NOMO-1 treated with dmso at 0.1 percent for 144 hours (cell line): ENCODE measurements around the gene CRYM.
"Not testable (repeated sequence)": the region's sequence is repeated elsewhere in the genome, so short reads cannot be mapped to it uniquely, and the experiment has no call there.

Source experiments
- DNase-seq: peaks from one replicate; lab custom pipeline; 2025; ENCODE audit not compliant: unreplicated experiment; lab: John Stamatoyannopoulos, UW

The CRYM gene

GRCh38 chr16:21250072-21250923, 27.8 kb downstream of the CRYM start:
- no peak for DNase-seq

- not testable (repeated sequence) for DNase-seq
These were observed 29.9 kb downstream of the CRYM start for GRCh38 chr16:21248179-21248578.

GRCh38 chr16:21244518-21245215, 33.4 kb downstream of the CRYM start:
- no peak for DNase-seq

GRCh38 chr16:21242756-21243155, 35.3 kb downstream of the CRYM start:
- DNase-seq, result no peak

- no peak for DNase-seq
These were observed 38.4 kb downstream of the CRYM start for GRCh38 chr16:21239646-21240045.

GRCh38 chr16:21236831-21237230, 41.3 kb downstream of the CRYM start:
- DNase-seq, result no peak

- no peak for DNase-seq
These were observed 42.9 kb downstream of the CRYM start for GRCh38 chr16:21235199-21235585.

GRCh38 chr16:21233521-21234150, 44.5 kb downstream of the CRYM start, which contains the start of gene ANKS4B:
Gene ANKS4B, plus strand, starts transcription at chr16:21233699. Its CDS starts 39 bp downstream, at chr16:21233738.
- no peak for DNase-seq

- DNase-seq, result no peak
These were observed 45.0 kb downstream of the CRYM start for GRCh38 chr16:21233045-21233520.

GRCh38 chr16:21228361-21228872, 49.7 kb downstream of the CRYM start:
- no peak for DNase-seq

GRCh38 chr16:21227866-21228265, 50.2 kb downstream of the CRYM start:
- peak; percentile 24 for DNase-seq

GRCh38 chr16:21226749-21227148, 51.3 kb downstream of the CRYM start:
- no peak for DNase-seq

- DNase-seq, result no peak
These were observed 53.3 kb downstream of the CRYM start for GRCh38 chr16:21224800-21225199.

GRCh38 chr16:21223787-21224186, 54.3 kb downstream of the CRYM start:
- DNase-seq, result no peak

GRCh38 chr16:21222495-21223337, 55.4 kb downstream of the CRYM start:
- DNase-seq, result no peak

GRCh38 chr16:21219551-21219950, 58.5 kb downstream of the CRYM start:
- DNase-seq, result no peak

GRCh38 chr16:21218153-21218552, 59.9 kb downstream of the CRYM start:
- peak; percentile 2 for DNase-seq

- no peak for DNase-seq
These were observed 61.0 kb downstream of the CRYM start for GRCh38 chr16:21217121-21217520.

- DNase-seq, result no peak
These were observed 64.0 kb downstream of the CRYM start for GRCh38 chr16:21214086-21214485.

- DNase-seq, result no peak
These were observed 66.6 kb downstream of the CRYM start, which contains the start of gene ZP2 for GRCh38 chr16:21211486-21211885. Gene ZP2, minus strand, starts transcription at chr16:21211574. Its CDS starts 27 bp downstream, at chr16:21211547.
